ENCODE measurements around the gene MRTFA.

GRCh38 chr22:40395607-40396006 lies 240.9 kb downstream of the MRTFA start:
- TF ChIP-seq EZH2 (IDR thresholded peaks at IDR 0.05) (no peak), EZH2phosphoT487 (IDR thresholded peaks at IDR 0.05) (no peak)
